Calu3 (cell line): ENCODE measurements around the gene PLCB3. TPM values are rescaled to one million over a fixed set of nuclear protein-coding genes. Genes with fewer than 3 reads are reported as not detected.

Source experiments
- BruUV-seq: library from RNA; stranded (reverse); fragments of 400-500 nt; replicated peaks from 2 replicates; lab custom pipeline; 2021; lab: Mats Ljungman, UMichigan
- CTCF ChIA-PET: fragments of 300-600 bp; sonication (Branson Sonifier 250); formaldehyde crosslinking; loops from one replicate; lab custom pipeline; 2022; ENCODE audit warnings: antibody characterized with exemption; lab: Charles Lee
- DNase-seq: peaks from one replicate; pipeline ENCODE4 v3.0.0; 2022
- H3K27ac Mint-ChIP-seq: one replicate; pipeline ENCODE4 v1.8.0; 2022; ENCODE audit warnings: mixed read lengths; ENCODE audit not compliant: unreplicated experiment
- H3K27me3 Mint-ChIP-seq: one replicate; pipeline ENCODE4 v1.8.0; 2022; ENCODE audit warnings: mixed read lengths; ENCODE audit not compliant: unreplicated experiment
- H3K36me3 Mint-ChIP-seq: one replicate; pipeline ENCODE4 v1.8.0; 2022; ENCODE audit warnings: mild to moderate bottlenecking, moderate library complexity, mixed read lengths; ENCODE audit not compliant: insufficient read depth, unreplicated experiment
- H3K4me1 Mint-ChIP-seq: one replicate; pipeline ENCODE4 v1.8.0; 2022; ENCODE audit warnings: mild to moderate bottlenecking, low read depth, mixed read lengths; ENCODE audit not compliant: unreplicated experiment
- H3K4me3 Mint-ChIP-seq: one replicate; pipeline ENCODE4 v1.8.0; 2022; ENCODE audit warnings: mild to moderate bottlenecking, low read depth, moderate library complexity, mixed read lengths; ENCODE audit not compliant: unreplicated experiment
- H3K9me3 Mint-ChIP-seq: one replicate; pipeline ENCODE4 v1.8.0; 2022; ENCODE audit warnings: low read depth, mixed read lengths; ENCODE audit not compliant: unreplicated experiment
- intact Hi-C: fragments of 100-400 bp; cut with micrococcal nuclease; formaldehyde crosslinking; loops from one replicate; pipeline ENCODE4 v1.10.0; 2022; ENCODE audit not compliant: unreplicated experiment
- total RNA-seq: library from RNA; stranded (reverse); gene quantifications from 2 replicates; pipeline ENCODE4 v1.2.3, GENCODE V29; 2022
- TF ChIP-seq, protein P1 (sequence below): fragments of 200-600 bp; IDR thresholded peaks from one replicate; pipeline ENCODE4 v1.8.0; 2022; ENCODE audit warnings: antibody characterized with exemption; ENCODE audit not compliant: unreplicated experiment

The PLCB3 gene
- total RNA-seq, 1 experiment from 2014 or later, result 39.5 TPM

GRCh38 chr11:64299847-64300648, 48.7 kb downstream of the PLCB3 start, which contains the start of gene CATSPERZ:
Gene CATSPERZ, plus strand, starts transcription at chr11:64300358. Its CDS starts 53 bp downstream, at chr11:64300411.
- TF ChIP-seq, protein P1, sequence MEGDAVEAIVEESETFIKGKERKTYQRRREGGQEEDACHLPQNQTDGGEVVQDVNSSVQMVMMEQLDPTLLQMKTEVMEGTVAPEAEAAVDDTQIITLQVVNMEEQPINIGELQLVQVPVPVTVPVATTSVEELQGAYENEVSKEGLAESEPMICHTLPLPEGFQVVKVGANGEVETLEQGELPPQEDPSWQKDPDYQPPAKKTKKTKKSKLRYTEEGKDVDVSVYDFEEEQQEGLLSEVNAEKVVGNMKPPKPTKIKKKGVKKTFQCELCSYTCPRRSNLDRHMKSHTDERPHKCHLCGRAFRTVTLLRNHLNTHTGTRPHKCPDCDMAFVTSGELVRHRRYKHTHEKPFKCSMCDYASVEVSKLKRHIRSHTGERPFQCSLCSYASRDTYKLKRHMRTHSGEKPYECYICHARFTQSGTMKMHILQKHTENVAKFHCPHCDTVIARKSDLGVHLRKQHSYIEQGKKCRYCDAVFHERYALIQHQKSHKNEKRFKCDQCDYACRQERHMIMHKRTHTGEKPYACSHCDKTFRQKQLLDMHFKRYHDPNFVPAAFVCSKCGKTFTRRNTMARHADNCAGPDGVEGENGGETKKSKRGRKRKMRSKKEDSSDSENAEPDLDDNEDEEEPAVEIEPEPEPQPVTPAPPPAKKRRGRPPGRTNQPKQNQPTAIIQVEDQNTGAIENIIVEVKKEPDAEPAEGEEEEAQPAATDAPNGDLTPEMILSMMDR, result no peak
- peaks cover 26% of the 10 kb centered on the region for H3K4me1 Mint-ChIP-seq
- BruUV-seq, result no TSS peak
- no peak for DNase-seq
- CTCF ChIA-PET, result interaction anchor here (0.6 to 2.2 kb wide), 8 partner anchors 11 to 143 kb away, joined by 3 to 17 read pairs (median 6); no protein-coding TSS in a partner anchor
- H3K36me3 Mint-ChIP-seq, result peaks cover 13% of the 10 kb centered on the region
- intact Hi-C loops, result loop anchor here (10.0 kb wide), 1 partner anchor 55 kb away; the partner anchor contains the start of genes FKBP2 and PPP1R14B
- H3K4me3 Mint-ChIP-seq, result peak within 1 kb of the TSS; percentile 63
- peak within 1 kb of the TSS; percentile 60 for H3K27ac Mint-ChIP-seq
- H3K27me3 Mint-ChIP-seq, result peaks cover 59% of the 10 kb centered on the region
- H3K9me3 Mint-ChIP-seq, result no peaks in the 10 kb centered on the region

- TF ChIP-seq, protein P1, result no peak
- peaks cover 36% of the 10 kb centered on the region for H3K36me3 Mint-ChIP-seq
- intact Hi-C loops, result loop anchor here (2.0 to 10.0 kb wide), 2 partner anchors 33 to 59 kb away; partner anchors contain the start of genes FKBP2 and PPP1R14B
- peaks cover 26% of the 10 kb centered on the region for H3K27me3 Mint-ChIP-seq
- no TSS peak for BruUV-seq
- peak overlapping the region; percentile 100 for H3K4me3 Mint-ChIP-seq
- CTCF ChIA-PET, result interaction anchor here (0.7 to 3.7 kb wide), 7 partner anchors 32 to 98 kb away, joined by 3 to 25 read pairs (median 7); partner anchors contain the start of genes NUDT22 and TRPT1
- H3K9me3 Mint-ChIP-seq, result no peaks in the 10 kb centered on the region
- H3K4me1 Mint-ChIP-seq, result peaks cover 34% of the 10 kb centered on the region
- no peak overlapping the region for H3K27ac Mint-ChIP-seq
- DNase-seq, result no peak
These were observed 52.0 kb downstream of the PLCB3 start for GRCh38 chr11:64303109-64304031.

GRCh38 chr11:64304032-64304315, 52.6 kb downstream of the PLCB3 start:
- H3K4me1 Mint-ChIP-seq, result peaks cover 34% of the 10 kb centered on the region
- no TSS peak for BruUV-seq
- H3K36me3 Mint-ChIP-seq, result peaks cover 39% of the 10 kb centered on the region
- no peak for DNase-seq
- intact Hi-C loops, result loop anchor here (2.0 to 10.0 kb wide), 2 partner anchors 33 to 59 kb away; partner anchors contain the start of genes FKBP2 and PPP1R14B
- CTCF ChIA-PET, result interaction anchor here (0.7 to 3.7 kb wide), 9 partner anchors 13 to 99 kb away, joined by 3 to 25 read pairs (median 4); partner anchors contain the start of genes PRDX5 and TRMT112
- TF ChIP-seq, protein P1, result no peak
- H3K27me3 Mint-ChIP-seq, result peaks cover 21% of the 10 kb centered on the region
- peak overlapping the region; percentile 50 for H3K27ac Mint-ChIP-seq
- peak overlapping the region; percentile 100 for H3K4me3 Mint-ChIP-seq
- H3K9me3 Mint-ChIP-seq, result no peaks in the 10 kb centered on the region
